Hepatocyte (in vitro differentiated cells): ENCODE measurements around the gene CYP4F22.

Experiments
- EZH2 ChIP-seq: fragments of 200-600 bp; sonication (generic); IDR thresholded peaks from 2 replicates; pipeline ENCODE4 v1.6.1; 2016; ENCODE audit warnings: antibody characterized with exemption, mild to moderate bottlenecking, borderline replicate concordance
- EZH2phosphoT487 ChIP-seq: fragments of 200-600 bp; sonication (generic); IDR thresholded peaks from one replicate; pipeline ENCODE4 v1.6.1; 2018; ENCODE audit warnings: antibody characterized with exemption, mild to moderate bottlenecking, low read depth, moderate library complexity; ENCODE audit not compliant: unreplicated experiment, severe bottlenecking
- TF ChIP-seq, protein P1 (sequence below): fragments of 200-600 bp; sonication (generic); IDR thresholded peaks from 2 replicates; pipeline ENCODE4 v1.5.1; 2016; ENCODE audit warnings: antibody characterized with exemption, mild to moderate bottlenecking; ENCODE audit not compliant: poor library complexity

DNA sequence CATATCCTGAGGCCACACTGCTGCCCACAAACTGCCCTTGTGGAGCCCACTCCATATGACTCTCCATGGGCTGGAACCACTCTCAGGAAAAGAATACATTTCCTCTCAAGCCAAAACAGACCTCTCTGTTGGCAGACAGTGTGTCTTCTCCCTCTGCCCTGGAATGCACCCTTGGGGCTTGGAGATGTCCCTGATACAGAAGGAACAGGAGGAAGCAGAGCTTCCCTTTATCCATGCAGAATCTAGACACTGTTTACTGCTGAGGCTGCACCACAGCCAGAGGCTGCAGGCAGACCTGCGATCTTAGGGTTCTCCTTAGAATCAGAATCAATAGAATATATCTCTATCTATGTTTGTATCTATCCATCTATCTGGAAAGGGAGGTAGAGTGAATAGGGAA lies 79.9 kb downstream of the CYP4F22 start:
- TF ChIP-seq, protein P1, sequence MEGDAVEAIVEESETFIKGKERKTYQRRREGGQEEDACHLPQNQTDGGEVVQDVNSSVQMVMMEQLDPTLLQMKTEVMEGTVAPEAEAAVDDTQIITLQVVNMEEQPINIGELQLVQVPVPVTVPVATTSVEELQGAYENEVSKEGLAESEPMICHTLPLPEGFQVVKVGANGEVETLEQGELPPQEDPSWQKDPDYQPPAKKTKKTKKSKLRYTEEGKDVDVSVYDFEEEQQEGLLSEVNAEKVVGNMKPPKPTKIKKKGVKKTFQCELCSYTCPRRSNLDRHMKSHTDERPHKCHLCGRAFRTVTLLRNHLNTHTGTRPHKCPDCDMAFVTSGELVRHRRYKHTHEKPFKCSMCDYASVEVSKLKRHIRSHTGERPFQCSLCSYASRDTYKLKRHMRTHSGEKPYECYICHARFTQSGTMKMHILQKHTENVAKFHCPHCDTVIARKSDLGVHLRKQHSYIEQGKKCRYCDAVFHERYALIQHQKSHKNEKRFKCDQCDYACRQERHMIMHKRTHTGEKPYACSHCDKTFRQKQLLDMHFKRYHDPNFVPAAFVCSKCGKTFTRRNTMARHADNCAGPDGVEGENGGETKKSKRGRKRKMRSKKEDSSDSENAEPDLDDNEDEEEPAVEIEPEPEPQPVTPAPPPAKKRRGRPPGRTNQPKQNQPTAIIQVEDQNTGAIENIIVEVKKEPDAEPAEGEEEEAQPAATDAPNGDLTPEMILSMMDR: no peak
- TF ChIP-seq EZH2phosphoT487 (no peak), EZH2 (no peak)
